MCF 10A (cell line): Measurements from ENCODE around the gene SIX2. TPM values are rescaled to one million over a fixed set of nuclear protein-coding genes. Genes with fewer than 3 reads are reported as not detected.

Experiments used
- BruUV-seq: library from RNA; stranded (reverse); fragments of 400-500 nt; replicated peaks from 2 replicates; lab custom pipeline; 2021; lab: Mats Ljungman, UMichigan
- CTCF ChIA-PET: fragments of 300-600 bp; sonication (Branson Sonifier 250); formaldehyde crosslinking; extraction: SDS; loops from one replicate; lab custom pipeline; 2021; ENCODE audit warnings: antibody characterized with exemption, inconsistent platforms; lab: Yijun Ruan, JAX
- POLR2A ChIA-PET: fragments of 300-600, 350-650 bp; sonication (Branson Sonifier 250); formaldehyde crosslinking; extraction: SDS; loops from one replicate; lab custom pipeline; 2020; ENCODE audit warnings: antibody characterized with exemption, inconsistent platforms; lab: Yijun Ruan, JAX
- DNase-seq: peaks from one replicate; pipeline ENCODE4 v3.0.0-alpha.2; 2018; ENCODE audit not compliant: unreplicated experiment
- H3K27ac Mint-ChIP-seq: one replicate; pipeline ENCODE4 v1.8.0; 2022; ENCODE audit warnings: mild to moderate bottlenecking, low read depth, mixed read lengths; ENCODE audit not compliant: unreplicated experiment
- H3K27me3 Mint-ChIP-seq: one replicate; pipeline ENCODE4 v1.8.0; 2022; ENCODE audit warnings: mixed read lengths; ENCODE audit not compliant: insufficient read depth, unreplicated experiment
- H3K36me3 Mint-ChIP-seq: one replicate; pipeline ENCODE4 v1.8.0; 2022; ENCODE audit warnings: mild to moderate bottlenecking, moderate library complexity, mixed read lengths; ENCODE audit not compliant: insufficient read depth, unreplicated experiment
- H3K4me1 Mint-ChIP-seq: one replicate; pipeline ENCODE4 v1.8.0; 2022; ENCODE audit warnings: mixed read lengths; ENCODE audit not compliant: insufficient read depth, unreplicated experiment
- H3K4me3 Mint-ChIP-seq: one replicate; pipeline ENCODE4 v1.8.0; 2022; ENCODE audit warnings: mild to moderate bottlenecking, moderate library complexity, mixed read lengths; ENCODE audit not compliant: unreplicated experiment
- H3K9me3 Mint-ChIP-seq: one replicate; pipeline ENCODE4 v1.8.0; 2022; ENCODE audit warnings: mixed read lengths; ENCODE audit not compliant: unreplicated experiment
- intact Hi-C: fragments of 100-400 bp; cut with micrococcal nuclease; formaldehyde crosslinking; loops from 2 replicates; pipeline ENCODE4 v1.14.1; 2022
- total RNA-seq: library from RNA; stranded (reverse); gene quantifications from 2 replicates; pipeline ENCODE4 v1.2.3, GENCODE V29; 2022
- TF ChIP-seq, protein P1 (sequence below): fragments of 200-600 bp; IDR thresholded peaks from one replicate; pipeline ENCODE4 v1.8.0; 2022; ENCODE audit warnings: antibody characterized with exemption, mild to moderate bottlenecking; ENCODE audit not compliant: unreplicated experiment

The SIX2 gene
- total RNA-seq, 1 experiment from 2014 or later: 1.2 TPM

DNA sequence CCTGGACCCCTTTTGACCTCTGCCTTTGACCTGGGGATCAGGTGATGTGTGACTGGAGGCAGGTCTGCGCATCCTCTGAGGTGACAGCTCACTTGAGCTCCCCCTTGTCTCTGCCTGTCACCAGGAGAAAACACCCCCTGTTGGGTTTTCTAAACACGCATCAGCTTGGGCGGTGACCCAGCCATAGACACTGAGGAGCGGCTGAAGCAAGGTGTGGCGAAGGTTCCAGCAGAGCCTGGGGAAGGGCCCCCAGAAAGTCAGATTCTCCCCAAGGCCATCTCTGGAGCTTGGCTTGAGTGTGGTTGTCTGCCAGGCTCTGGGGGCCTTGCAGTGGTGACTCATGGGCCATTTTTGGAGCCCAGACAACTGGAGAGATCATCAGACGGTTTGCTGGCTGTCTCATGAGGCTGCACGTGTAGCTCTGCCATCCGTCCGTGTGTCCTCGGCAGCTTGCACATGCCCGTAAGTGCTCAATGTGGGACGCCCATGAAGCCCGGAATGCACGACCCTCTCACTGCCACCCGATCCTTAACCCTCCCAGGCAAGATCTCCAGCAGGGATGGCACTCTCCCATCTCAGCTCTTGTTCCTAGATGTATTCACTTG, 38.3 kb downstream of the SIX2 start:
- intact Hi-C loops: loop anchor here (5.0 kb wide), 1 partner anchor 579 kb away; no protein-coding TSS in a partner anchor
- Mint-ChIP-seq H3K9me3 (no peaks in the 10 kb centered on the region), H3K36me3 (no peaks in the 10 kb centered on the region), H3K4me1 (peaks cover 5% of the 10 kb centered on the region), H3K27ac (no peak overlapping the region), H3K4me3 (no peak overlapping the region), H3K27me3 (no peaks in the 10 kb centered on the region)
- no peak for DNase-seq
- POLR2A ChIA-PET: no interaction called here
- TF ChIP-seq, protein P1, sequence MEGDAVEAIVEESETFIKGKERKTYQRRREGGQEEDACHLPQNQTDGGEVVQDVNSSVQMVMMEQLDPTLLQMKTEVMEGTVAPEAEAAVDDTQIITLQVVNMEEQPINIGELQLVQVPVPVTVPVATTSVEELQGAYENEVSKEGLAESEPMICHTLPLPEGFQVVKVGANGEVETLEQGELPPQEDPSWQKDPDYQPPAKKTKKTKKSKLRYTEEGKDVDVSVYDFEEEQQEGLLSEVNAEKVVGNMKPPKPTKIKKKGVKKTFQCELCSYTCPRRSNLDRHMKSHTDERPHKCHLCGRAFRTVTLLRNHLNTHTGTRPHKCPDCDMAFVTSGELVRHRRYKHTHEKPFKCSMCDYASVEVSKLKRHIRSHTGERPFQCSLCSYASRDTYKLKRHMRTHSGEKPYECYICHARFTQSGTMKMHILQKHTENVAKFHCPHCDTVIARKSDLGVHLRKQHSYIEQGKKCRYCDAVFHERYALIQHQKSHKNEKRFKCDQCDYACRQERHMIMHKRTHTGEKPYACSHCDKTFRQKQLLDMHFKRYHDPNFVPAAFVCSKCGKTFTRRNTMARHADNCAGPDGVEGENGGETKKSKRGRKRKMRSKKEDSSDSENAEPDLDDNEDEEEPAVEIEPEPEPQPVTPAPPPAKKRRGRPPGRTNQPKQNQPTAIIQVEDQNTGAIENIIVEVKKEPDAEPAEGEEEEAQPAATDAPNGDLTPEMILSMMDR: no peak
- CTCF ChIA-PET: interaction anchor here (0.6 to 4.1 kb wide), 13 partner anchors 10 to 1328 kb away, joined by 3 to 23 read pairs (median 3); no protein-coding TSS in a partner anchor
- no TSS peak for BruUV-seq

DNA sequence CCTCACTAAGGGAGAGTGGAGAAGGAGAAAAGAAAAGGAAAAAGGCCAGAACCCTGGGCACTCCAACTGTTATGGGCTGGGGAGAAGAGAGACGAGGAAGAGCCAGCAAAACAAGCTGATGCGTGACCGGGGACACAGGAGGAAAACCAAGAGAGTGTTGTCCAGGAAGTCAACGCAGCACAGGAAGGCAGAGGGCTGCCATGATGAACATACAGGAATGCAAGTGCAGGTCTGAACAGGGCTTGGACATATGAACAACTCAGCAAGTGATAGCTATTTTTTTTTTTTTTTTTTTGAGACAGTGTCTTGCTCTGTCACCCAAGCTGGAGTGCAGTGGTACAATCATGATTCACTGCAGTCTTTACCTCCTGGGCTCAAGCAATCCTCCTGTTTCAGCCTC, 39.3 kb downstream of the SIX2 start:
- no peaks in the 10 kb centered on the region for H3K9me3 Mint-ChIP-seq
- no peaks in the 10 kb centered on the region for H3K27me3 Mint-ChIP-seq
- no peaks in the 10 kb centered on the region for H3K36me3 Mint-ChIP-seq
- H3K4me1 Mint-ChIP-seq: peaks cover 5% of the 10 kb centered on the region
- TF ChIP-seq, protein P1: no peak
- DNase-seq: no peak
- intact Hi-C loops: loop anchor here (5.0 kb wide), 1 partner anchor 578 kb away; no protein-coding TSS in a partner anchor
- ChIA-PET CTCF (interaction anchor here (0.6 to 4.1 kb wide), 10 partner anchors 11 to 876 kb away, joined by 3 to 23 read pairs (median 4); no protein-coding TSS in a partner anchor), POLR2A (interaction anchor here (0.7 kb wide), 1 partner anchor 215 kb away, joined by 3 read pairs; no protein-coding TSS in a partner anchor)
- no peak overlapping the region for H3K4me3 Mint-ChIP-seq
- no TSS peak for BruUV-seq
- H3K27ac Mint-ChIP-seq: no peak overlapping the region

DNA sequence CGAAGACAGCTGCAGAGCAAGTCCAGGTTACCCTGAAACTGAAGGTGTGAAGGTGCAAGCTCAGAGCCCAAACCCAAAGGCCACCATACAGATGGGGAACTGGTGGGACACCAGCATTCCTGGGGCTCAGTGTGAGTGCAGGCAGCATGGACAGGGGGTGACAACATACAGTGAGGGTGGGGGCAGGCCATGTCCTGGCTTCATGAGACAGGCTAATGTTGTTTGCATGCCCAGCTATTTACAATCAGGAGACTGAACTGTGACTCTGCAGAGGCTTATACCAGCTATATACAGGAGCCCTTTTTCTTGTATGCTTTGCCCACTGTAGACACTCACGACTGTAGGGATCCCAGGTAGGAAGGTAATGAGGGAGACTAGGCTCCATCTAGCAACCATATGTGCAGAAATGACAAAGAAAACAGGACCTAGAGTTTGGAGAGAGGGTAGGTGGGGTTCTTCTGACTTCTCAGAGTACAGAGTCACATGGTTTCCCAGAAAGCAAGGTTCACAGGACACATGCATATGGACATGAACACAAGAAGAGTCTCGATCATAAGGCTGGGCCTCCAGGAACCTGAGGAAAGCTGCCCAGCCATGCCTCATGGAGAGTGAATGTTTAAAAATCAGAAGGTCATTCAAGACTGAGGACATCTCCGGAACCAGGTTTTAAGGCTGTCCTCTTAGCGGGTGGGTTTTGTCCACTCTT, 41.4 kb downstream of the SIX2 start:
- ChIA-PET POLR2A (no interaction called here), CTCF (interaction anchor here (0.6 to 2.0 kb wide), 3 partner anchors 11 to 462 kb away, joined by 3 to 8 read pairs (median 6); no protein-coding TSS in a partner anchor)
- Mint-ChIP-seq H3K4me3 (no peak overlapping the region), H3K4me1 (no peaks in the 10 kb centered on the region), H3K27me3 (no peaks in the 10 kb centered on the region), H3K27ac (no peak overlapping the region), H3K36me3 (no peaks in the 10 kb centered on the region), H3K9me3 (no peaks in the 10 kb centered on the region)
- no peak for DNase-seq
- intact Hi-C loops: no loop called here
- no TSS peak for BruUV-seq
- TF ChIP-seq, protein P1: no peak

DNA sequence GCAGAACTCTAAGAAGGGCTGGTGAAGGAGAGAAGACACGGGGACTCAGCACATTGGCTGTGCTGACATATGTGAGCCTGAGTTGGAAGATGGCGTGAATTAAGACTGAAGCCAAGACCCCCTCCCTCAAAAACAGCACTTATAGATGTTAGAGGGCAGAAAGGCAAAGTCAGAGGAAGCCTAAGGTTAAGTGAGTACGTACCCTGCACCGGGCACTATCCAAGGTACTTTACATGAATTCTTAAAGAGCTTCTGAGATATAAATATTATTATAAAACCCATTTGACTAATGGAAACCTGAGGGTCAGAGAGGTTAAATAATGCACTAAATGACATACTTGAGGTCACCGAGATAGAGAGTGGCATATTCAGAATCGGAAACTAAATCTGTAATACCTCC, 42.2 kb downstream of the SIX2 start:
- intact Hi-C loops: no loop called here
- ChIA-PET POLR2A (no interaction called here), CTCF (interaction anchor here (2.0 kb wide), 1 partner anchor 11 kb away, joined by 8 read pairs; no protein-coding TSS in a partner anchor)
- TF ChIP-seq, protein P1: no peak
- no peak for DNase-seq
- Mint-ChIP-seq H3K4me3 (no peak overlapping the region), H3K9me3 (no peaks in the 10 kb centered on the region), H3K27ac (no peak overlapping the region), H3K36me3 (no peaks in the 10 kb centered on the region), H3K27me3 (no peaks in the 10 kb centered on the region), H3K4me1 (no peaks in the 10 kb centered on the region)
- no TSS peak for BruUV-seq
